ENCODE data around the gene STOX1. TPM values are rescaled to one million over a fixed set of nuclear protein-coding genes. Genes with fewer than 3 reads are reported as not detected.

The STOX1 gene
- polyA plus RNA-seq, 1 donor (not counting 4 experiments of a cell fraction or from before 2014, with no cell fraction given): 0.14 TPM

- no peak overlapping the region for H3K4me2 ChIP-seq (ENCODE audit: control insufficient read depth, extremely low read depth, insufficient read depth, low read depth, low read length)
- no peak overlapping the region for H3K4me3 ChIP-seq (ENCODE audit: control insufficient read depth in 2 of 3, extremely low read depth in 1 of 3, insufficient read depth in 2 of 3, low read depth in 1 of 3, low read length in 3 of 3)
- no peaks in the 10 kb centered on the region for H4K20me1 ChIP-seq (ENCODE audit: control insufficient read depth, extremely low read depth, insufficient read depth, low read length)
- FAIRE-seq: no peak
- H3K79me2 ChIP-seq (ENCODE audit: control insufficient read depth, insufficient read depth, low read length): no peaks in the 10 kb centered on the region
- no peak overlapping the region for H3K27ac ChIP-seq (ENCODE audit: control insufficient read depth, insufficient read depth, low read length)
- H3K4me1 ChIP-seq (ENCODE audit: control insufficient read depth, extremely low read depth, insufficient read depth, low read length): no peaks in the 10 kb centered on the region
- dilution Hi-C loops (cut with MboI; ENCODE audit: extremely low pct_ligation_motif_present, low sequenced_read_pairs): no loop called here
- no peaks in the 10 kb centered on the region for H3K9me3 ChIP-seq (ENCODE audit: control insufficient read depth, low read depth, low read length)
- no peaks in the 10 kb centered on the region for H3K9me1 ChIP-seq (ENCODE audit: control insufficient read depth, extremely low read depth, insufficient read depth, low read length)
- no peak for DNase-seq (ENCODE audit: low read depth, low spot score)
- H3K36me3 ChIP-seq (ENCODE audit: control insufficient read depth in 2 of 2, extremely low read depth in 1 of 2, insufficient read depth in 2 of 2, low read length in 2 of 2): peaks cover 0 to 7% of the 10 kb centered on the region in 2 experiments
- H3K27me3 ChIP-seq (ENCODE audit: control insufficient read depth, extremely low read depth, insufficient read depth, low read length): no peaks in the 10 kb centered on the region
- H3K9ac ChIP-seq (ENCODE audit: control insufficient read depth, extremely low read depth, insufficient read depth, low read length): no peak overlapping the region
- no peak overlapping the region for H2AFZ ChIP-seq (ENCODE audit: control insufficient read depth, low read length)
- TF ChIP-seq, protein P1, sequence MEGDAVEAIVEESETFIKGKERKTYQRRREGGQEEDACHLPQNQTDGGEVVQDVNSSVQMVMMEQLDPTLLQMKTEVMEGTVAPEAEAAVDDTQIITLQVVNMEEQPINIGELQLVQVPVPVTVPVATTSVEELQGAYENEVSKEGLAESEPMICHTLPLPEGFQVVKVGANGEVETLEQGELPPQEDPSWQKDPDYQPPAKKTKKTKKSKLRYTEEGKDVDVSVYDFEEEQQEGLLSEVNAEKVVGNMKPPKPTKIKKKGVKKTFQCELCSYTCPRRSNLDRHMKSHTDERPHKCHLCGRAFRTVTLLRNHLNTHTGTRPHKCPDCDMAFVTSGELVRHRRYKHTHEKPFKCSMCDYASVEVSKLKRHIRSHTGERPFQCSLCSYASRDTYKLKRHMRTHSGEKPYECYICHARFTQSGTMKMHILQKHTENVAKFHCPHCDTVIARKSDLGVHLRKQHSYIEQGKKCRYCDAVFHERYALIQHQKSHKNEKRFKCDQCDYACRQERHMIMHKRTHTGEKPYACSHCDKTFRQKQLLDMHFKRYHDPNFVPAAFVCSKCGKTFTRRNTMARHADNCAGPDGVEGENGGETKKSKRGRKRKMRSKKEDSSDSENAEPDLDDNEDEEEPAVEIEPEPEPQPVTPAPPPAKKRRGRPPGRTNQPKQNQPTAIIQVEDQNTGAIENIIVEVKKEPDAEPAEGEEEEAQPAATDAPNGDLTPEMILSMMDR (optimal IDR thresholded peaks at IDR 0.05 in 1 of 3, IDR thresholded peaks at IDR 0.05 in 1 of 3, conservative IDR thresholded peaks at IDR 0.05 in 1 of 3; ENCODE audit: extremely low read depth in 1 of 3, insufficient read depth in 2 of 3, low read length in 3 of 3): no peak
- TF ChIP-seq EZH2 (IDR thresholded peaks at IDR 0.05; ENCODE audit: low read length): no peak
These were observed 36.9 kb upstream of the STOX1 start for GRCh38 chr10:68790476-68790875.

DNA sequence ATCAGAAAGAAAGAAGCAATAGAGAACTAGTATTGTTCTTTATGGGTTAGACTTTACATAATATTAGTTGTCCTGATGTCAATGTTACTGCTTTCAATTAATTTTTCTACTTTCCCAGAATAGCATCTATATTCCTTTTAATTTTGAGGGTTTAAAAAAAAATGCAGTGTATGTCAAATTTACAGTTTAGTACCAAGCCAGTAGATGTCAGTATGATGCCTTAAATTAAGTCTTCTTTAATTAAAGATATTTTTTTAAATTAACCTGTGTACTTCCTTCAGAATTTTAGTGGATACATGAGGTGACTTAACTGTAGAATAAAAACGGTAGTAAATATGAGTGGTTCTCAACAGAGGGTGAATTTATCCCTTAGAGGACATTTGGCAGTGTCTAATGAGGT is 35.2 kb upstream of the STOX1 start:
- Histone ChIP-seq H3K27me3 (ENCODE audit: control insufficient read depth, extremely low read depth, insufficient read depth, low read length) (no peaks in the 10 kb centered on the region), H3K79me2 (ENCODE audit: control insufficient read depth, insufficient read depth, low read length) (no peaks in the 10 kb centered on the region), H3K27ac (ENCODE audit: control insufficient read depth, insufficient read depth, low read length) (no peak overlapping the region), H2AFZ (ENCODE audit: control insufficient read depth, low read length) (no peak overlapping the region), H3K9me3 (ENCODE audit: control insufficient read depth, low read depth, low read length) (no peaks in the 10 kb centered on the region), H3K36me3 (ENCODE audit: control insufficient read depth in 2 of 2, extremely low read depth in 1 of 2, insufficient read depth in 2 of 2, low read length in 2 of 2) (peaks cover 0 to 6% of the 10 kb centered on the region in 2 experiments), H3K4me1 (ENCODE audit: control insufficient read depth, extremely low read depth, insufficient read depth, low read length) (peaks cover 15% of the 10 kb centered on the region), H3K9me1 (ENCODE audit: control insufficient read depth, extremely low read depth, insufficient read depth, low read length) (peaks cover 2% of the 10 kb centered on the region), H3K9ac (ENCODE audit: control insufficient read depth, extremely low read depth, insufficient read depth, low read length) (no peak overlapping the region), H4K20me1 (ENCODE audit: control insufficient read depth, extremely low read depth, insufficient read depth, low read length) (no peaks in the 10 kb centered on the region), H3K4me3 (ENCODE audit: control insufficient read depth in 2 of 3, extremely low read depth in 1 of 3, insufficient read depth in 2 of 3, low read depth in 1 of 3, low read length in 3 of 3) (no peak overlapping the region), H3K4me2 (ENCODE audit: control insufficient read depth, extremely low read depth, insufficient read depth, low read depth, low read length) (no peak overlapping the region)
- TF ChIP-seq, protein P1 (optimal IDR thresholded peaks at IDR 0.05 in 1 of 3, IDR thresholded peaks at IDR 0.05 in 1 of 3, conservative IDR thresholded peaks at IDR 0.05 in 1 of 3; ENCODE audit: extremely low read depth in 1 of 3, insufficient read depth in 2 of 3, low read length in 3 of 3): no peak
- TF ChIP-seq EZH2 (IDR thresholded peaks at IDR 0.05; ENCODE audit: low read length): no peak
- FAIRE-seq: no peak
- dilution Hi-C loops (cut with MboI; ENCODE audit: extremely low pct_ligation_motif_present, low sequenced_read_pairs): no loop called here
- no peak for DNase-seq (ENCODE audit: low read depth, low spot score)

Data from keratinocyte (primary cell).